Vagina (tissue), 2 donors: ENCODE data around the gene SLC12A9. TPM values are rescaled to one million over a fixed set of nuclear protein-coding genes. Genes with fewer than 3 reads are reported as not detected.
"Not testable (repeated sequence)": the region's sequence is repeated elsewhere in the genome, so short reads cannot be mapped to it uniquely, and the experiment has no call there.

Experiments
- DNase-seq, 2 donors: peaks; one replicate each; pipeline ENCODE4 v3.0.0-alpha.2; 2017; ENCODE audit errors: extremely low spot score in 2 of 2
- H3K27ac ChIP-seq: fragments of 200-600 bp; sonication (generic); one replicate; pipeline ENCODE4 v1.5.1; 2019
- H3K27me3 ChIP-seq: fragments of 200-600 bp; sonication (generic); one replicate; pipeline ENCODE4 v1.5.1; 2019
- H3K36me3 ChIP-seq, 2 donors: fragments of 200-600 bp; sonication (generic); one replicate each; pipeline ENCODE4 v1.5.1; 2017 to 2019
- H3K4me1 ChIP-seq: fragments of 200-600 bp; sonication (generic); one replicate; pipeline ENCODE4 v1.5.1; 2019
- H3K4me3 ChIP-seq, 2 donors: fragments of 200-600 bp; sonication (generic); 1 replicate in 1 of 2; 2 replicates in 1 of 2; pipeline ENCODE4 v1.5.1; 2016 to 2019
- H3K9me3 ChIP-seq: fragments of 200-600 bp; sonication (generic); one replicate; pipeline ENCODE4 v1.5.1; 2019
- POLR2A ChIP-seq, 2 donors: fragments of 450-650 bp; IDR thresholded peaks; one replicate each; pipeline ENCODE4 v1.6.1; 2017; ENCODE audit warnings: antibody characterized with exemption in 2 of 2, mild to moderate bottlenecking in 2 of 2, moderate library complexity in 2 of 2
- POLR2AphosphoS5 ChIP-seq, 2 donors: sonication (generic); formaldehyde crosslinking; IDR thresholded peaks; one replicate each; pipeline ENCODE4 v1.9.0; 2017; ENCODE audit warnings: antibody characterized with exemption in 2 of 2, mild to moderate bottlenecking in 2 of 2, low read depth in 1 of 2; ENCODE audit not compliant: insufficient read depth in 1 of 2
- intact Hi-C: fragments of 100-400 bp; cut with DNase I; formaldehyde crosslinking; loops from one replicate; pipeline ENCODE4 v1.15.1; 2023
- total RNA-seq: library from RNA; depleted of rRNA; stranded (reverse); fragments of >200 nt; gene quantifications from one replicate; pipeline ENCODE4 v1.2.3, GENCODE V29; 2016
- TF ChIP-seq, protein P1 (sequence below), 3 experiments: fragments of 450-650 bp in 2 of 3; fragments of 200-600 bp in 1 of 3; sonication (generic) in 1 of 3; IDR thresholded peaks; one replicate each; pipeline ENCODE4 v1.5.1; 2017 to 2019; ENCODE audit warnings: antibody characterized with exemption in 3 of 3, mild to moderate bottlenecking in 2 of 3, moderate library complexity in 2 of 3

Gene SLC12A9
- total RNA-seq, 1 donor from 2014 or later: 15.7 TPM

DNA sequence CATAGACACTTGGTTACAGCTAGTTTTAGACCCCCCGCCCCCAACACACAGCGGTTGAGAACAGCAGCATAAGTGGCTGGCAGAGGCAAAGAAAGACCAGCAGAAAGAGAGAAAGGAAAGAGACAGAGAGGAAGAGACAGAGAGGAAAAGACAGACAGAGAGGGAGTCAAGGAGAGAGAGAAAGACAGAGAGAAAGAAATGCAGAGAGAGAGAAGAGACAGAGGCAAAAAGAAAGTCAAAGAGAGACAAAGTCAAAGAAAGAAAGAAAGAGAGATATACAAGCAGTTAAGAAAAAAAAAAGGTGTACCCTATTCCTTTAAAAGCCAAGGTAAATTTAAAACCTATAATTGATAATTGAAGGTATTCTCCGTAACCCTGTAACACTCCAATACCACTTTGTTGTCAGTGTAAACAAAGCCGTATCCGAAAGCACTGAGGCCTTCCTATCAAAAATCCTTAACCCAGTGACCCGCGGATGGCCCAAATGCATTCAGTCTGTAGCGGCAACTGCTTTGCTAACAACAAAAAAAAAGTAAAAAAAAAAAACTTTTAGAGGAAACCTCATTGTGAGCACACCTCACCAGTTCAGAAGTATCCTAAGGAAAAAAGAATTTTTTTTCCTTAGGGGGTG is 11.9 kb upstream of the SLC12A9 start:
- H3K27me3 ChIP-seq: no peaks in the 10 kb centered on the region
- no peaks in the 10 kb centered on the region for H3K9me3 ChIP-seq
- no peak overlapping the region for H3K27ac ChIP-seq
- no peak for DNase-seq
- intact Hi-C loops: no loop called here
- no peaks in the 10 kb centered on the region for H3K36me3 ChIP-seq
- TF ChIP-seq, protein P1, sequence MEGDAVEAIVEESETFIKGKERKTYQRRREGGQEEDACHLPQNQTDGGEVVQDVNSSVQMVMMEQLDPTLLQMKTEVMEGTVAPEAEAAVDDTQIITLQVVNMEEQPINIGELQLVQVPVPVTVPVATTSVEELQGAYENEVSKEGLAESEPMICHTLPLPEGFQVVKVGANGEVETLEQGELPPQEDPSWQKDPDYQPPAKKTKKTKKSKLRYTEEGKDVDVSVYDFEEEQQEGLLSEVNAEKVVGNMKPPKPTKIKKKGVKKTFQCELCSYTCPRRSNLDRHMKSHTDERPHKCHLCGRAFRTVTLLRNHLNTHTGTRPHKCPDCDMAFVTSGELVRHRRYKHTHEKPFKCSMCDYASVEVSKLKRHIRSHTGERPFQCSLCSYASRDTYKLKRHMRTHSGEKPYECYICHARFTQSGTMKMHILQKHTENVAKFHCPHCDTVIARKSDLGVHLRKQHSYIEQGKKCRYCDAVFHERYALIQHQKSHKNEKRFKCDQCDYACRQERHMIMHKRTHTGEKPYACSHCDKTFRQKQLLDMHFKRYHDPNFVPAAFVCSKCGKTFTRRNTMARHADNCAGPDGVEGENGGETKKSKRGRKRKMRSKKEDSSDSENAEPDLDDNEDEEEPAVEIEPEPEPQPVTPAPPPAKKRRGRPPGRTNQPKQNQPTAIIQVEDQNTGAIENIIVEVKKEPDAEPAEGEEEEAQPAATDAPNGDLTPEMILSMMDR (IDR thresholded peaks at IDR 0.05): no peak
- TF ChIP-seq POLR2A (IDR thresholded peaks at IDR 0.05) (no peak), POLR2AphosphoS5 (IDR thresholded peaks at IDR 0.05; ENCODE audit: insufficient read depth in 1 of 2, low read depth in 1 of 2) (no peak)
- H3K4me3 ChIP-seq: no peak overlapping the region
- peaks cover 12% of the 10 kb centered on the region for H3K4me1 ChIP-seq

DNA sequence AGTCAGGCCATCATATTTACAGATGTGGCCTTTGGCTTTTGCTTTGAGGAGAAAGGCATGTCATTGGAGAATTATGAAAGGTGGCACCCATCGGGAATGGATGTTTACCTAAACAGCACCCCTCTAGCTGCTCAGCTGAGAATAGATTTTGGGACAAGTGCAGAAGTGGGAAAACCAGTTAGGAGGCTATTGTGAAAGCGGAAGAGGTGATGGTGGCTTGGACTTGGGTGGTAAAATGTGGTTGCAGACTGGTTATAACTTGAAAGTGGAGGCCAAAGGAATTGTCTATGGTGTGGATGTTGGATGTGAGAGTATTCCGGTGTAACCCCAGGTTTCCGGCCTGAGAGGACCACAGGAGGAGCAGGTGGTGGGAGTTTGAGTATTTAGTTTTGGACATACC is 5.2 kb upstream of the SLC12A9 start:
- intact Hi-C loops: no loop called here
- Histone ChIP-seq H3K9me3 (no peaks in the 10 kb centered on the region), H3K27me3 (no peaks in the 10 kb centered on the region), H3K4me3 (no peak overlapping the region), H3K36me3 (no peaks in the 10 kb centered on the region), H3K27ac (no peak overlapping the region), H3K4me1 (peaks cover 8% of the 10 kb centered on the region)
- TF ChIP-seq, protein P1 (IDR thresholded peaks at IDR 0.05): no peak
- no peak for TF ChIP-seq POLR2AphosphoS5 (IDR thresholded peaks at IDR 0.05; ENCODE audit: insufficient read depth in 1 of 2, low read depth in 1 of 2)
- TF ChIP-seq POLR2A (IDR thresholded peaks at IDR 0.05): no peak
- no peak for DNase-seq

DNA sequence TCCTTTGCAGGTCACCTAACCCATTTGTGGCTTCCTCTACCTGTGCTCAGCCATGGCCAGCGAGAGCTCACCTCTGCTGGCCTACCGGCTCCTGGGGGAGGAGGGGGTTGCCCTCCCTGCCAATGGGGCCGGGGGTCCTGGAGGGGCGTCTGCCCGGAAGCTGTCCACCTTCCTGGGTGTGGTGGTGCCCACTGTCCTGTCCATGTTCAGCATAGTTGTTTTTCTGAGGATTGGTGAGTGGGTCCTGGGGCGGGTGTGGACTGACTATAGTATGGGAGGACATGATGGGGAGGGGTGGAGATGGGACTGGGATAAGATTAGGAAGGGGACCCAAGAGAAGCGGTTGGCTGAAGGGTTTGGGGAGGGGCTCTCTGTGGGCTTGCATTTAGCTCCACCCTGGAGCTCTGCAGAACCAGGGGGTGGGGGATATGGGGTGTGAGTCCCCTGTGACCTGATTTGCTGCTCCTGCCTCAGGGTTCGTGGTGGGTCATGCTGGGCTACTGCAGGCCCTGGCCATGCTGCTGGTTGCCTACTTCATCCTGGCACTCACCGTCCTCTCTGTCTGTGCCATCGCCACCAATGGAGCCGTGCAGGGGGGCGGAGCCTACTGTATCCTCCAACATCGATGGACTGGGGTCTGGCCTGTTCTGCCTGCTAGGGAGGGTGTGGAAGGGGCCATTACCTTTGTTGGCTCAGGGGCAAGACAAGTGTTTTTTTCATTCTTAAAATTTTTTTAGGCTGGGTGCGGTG is 1.8 kb downstream of the SLC12A9 start:
- no peak for DNase-seq
- H3K9me3 ChIP-seq: no peaks in the 10 kb centered on the region
- H3K36me3 ChIP-seq: no peaks in the 10 kb centered on the region
- H3K27me3 ChIP-seq: no peaks in the 10 kb centered on the region
- no peak overlapping the region for H3K4me3 ChIP-seq
- TF ChIP-seq POLR2AphosphoS5 (IDR thresholded peaks at IDR 0.05; ENCODE audit: insufficient read depth in 1 of 2, low read depth in 1 of 2) (no peak), POLR2A (IDR thresholded peaks at IDR 0.05) (no peak)
- TF ChIP-seq, protein P1 (IDR thresholded peaks at IDR 0.05): no peak
- H3K27ac ChIP-seq: no peak overlapping the region
- intact Hi-C loops: loop anchor here (5.0 kb wide), 2 partner anchors 57 to 147 kb away; partner anchors contain the start of gene POP7
- H3K4me1 ChIP-seq: peaks cover 28% of the 10 kb centered on the region

DNA sequence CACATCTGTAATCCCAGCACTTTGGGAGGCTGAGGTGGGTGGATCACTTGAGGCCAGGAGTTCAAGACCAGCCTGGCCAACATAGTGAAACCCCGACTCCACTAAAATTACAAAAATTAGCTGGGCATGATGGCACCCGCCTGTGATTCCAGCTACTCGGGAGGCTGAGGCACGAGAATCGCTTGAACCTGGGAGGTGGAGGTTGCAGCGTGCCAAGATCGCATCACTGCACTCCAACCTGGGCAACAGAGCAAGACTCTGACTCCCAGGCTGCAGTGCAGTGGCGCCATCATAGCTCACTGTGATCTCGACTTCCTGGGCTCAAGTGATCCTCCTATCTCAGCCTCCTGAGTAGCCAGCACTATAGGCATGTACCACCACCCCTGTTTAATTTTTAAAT is 2.4 kb downstream of the SLC12A9 start:
- DNase-seq, H3K9me3 ChIP-seq, H3K36me3 ChIP-seq, H3K4me3 ChIP-seq, H3K27ac ChIP-seq, H3K27me3 ChIP-seq: not testable (repeated sequence)
- intact Hi-C loops: loop anchor here (5.0 kb wide), 2 partner anchors 58 to 148 kb away; partner anchors contain the start of gene POP7
- peaks cover 28% of the 10 kb centered on the region for H3K4me1 ChIP-seq

DNA sequence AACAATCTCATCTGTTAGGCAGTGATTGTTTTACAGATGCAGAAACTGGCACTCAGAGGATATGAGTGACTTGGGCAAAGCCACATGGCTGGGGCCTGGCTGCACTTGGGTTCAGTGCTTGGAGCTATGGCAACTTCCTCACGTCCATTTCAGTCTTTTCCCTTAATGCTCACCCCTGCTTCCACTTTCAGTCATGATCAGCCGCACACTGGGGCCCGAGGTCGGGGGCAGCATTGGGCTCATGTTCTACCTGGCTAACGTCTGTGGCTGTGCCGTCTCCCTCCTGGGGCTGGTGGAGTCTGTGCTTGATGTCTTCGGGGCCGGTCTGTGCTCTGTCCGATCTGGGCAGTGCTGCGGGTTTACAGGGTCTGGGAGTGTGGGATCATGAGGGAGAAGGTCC is 3.0 kb downstream of the SLC12A9 start:
- no peak overlapping the region for H3K27ac ChIP-seq
- intact Hi-C loops: no loop called here
- no peaks in the 10 kb centered on the region for H3K9me3 ChIP-seq
- peaks cover 28% of the 10 kb centered on the region for H3K4me1 ChIP-seq
- no peak for TF ChIP-seq POLR2A (IDR thresholded peaks at IDR 0.05)
- no peak for TF ChIP-seq POLR2AphosphoS5 (IDR thresholded peaks at IDR 0.05; ENCODE audit: insufficient read depth in 1 of 2, low read depth in 1 of 2)
- TF ChIP-seq, protein P1 (IDR thresholded peaks at IDR 0.05): no peak
- H3K4me3 ChIP-seq: no peak overlapping the region
- peaks cover 0 to 7% of the 10 kb centered on the region in 2 donors for H3K36me3 ChIP-seq
- H3K27me3 ChIP-seq: no peaks in the 10 kb centered on the region
- no peak for DNase-seq
